Heart right ventricle (tissue), 16 donors: ENCODE data around the gene SUPT4H1. TPM values are rescaled to one million over a fixed set of nuclear protein-coding genes. Genes with fewer than 3 reads are reported as not detected.
A peak's percentile ranks its signal among the peaks of the same experiment; 100 is the strongest.

Experiments used
- ATAC-seq, 8 donors: fragments of 200-7000 bp; cut with Tn5 transposase; one replicate each; pipeline ENCODE4 v1.9.1; 2020; ENCODE audit warnings: mild to moderate bottlenecking in 8 of 8, moderate library complexity in 8 of 8, moderate number of reproducible peaks in 1 of 8
- DNase-seq, 2 donors: peaks; one replicate each; pipeline ENCODE4 v3.0.0-alpha.2; 2020
- H3K27ac ChIP-seq, 10 donors: fragments of 200-600 bp; sonication (generic) in 2 of 10; one replicate each; pipeline versions ENCODE4 v1.5.0 to v1.8.0; 2020 to 2022; ENCODE audit warnings: mild to moderate bottlenecking in 3 of 10
- H3K27me3 ChIP-seq, 7 donors: fragments of 200-600 bp; one replicate each; pipeline ENCODE4 v1.8.0; 2021 to 2022; ENCODE audit warnings: mild to moderate bottlenecking in 2 of 7
- H3K36me3 ChIP-seq, 9 donors: fragments of 200-600 bp; sonication (generic) in 1 of 9; one replicate each; pipeline versions ENCODE4 v1.5.0 to v1.8.0; 2020 to 2022; ENCODE audit warnings: mild to moderate bottlenecking in 2 of 9
- H3K4me1 ChIP-seq, 9 donors: fragments of 200-600 bp; sonication (generic) in 1 of 9; one replicate each; pipeline versions ENCODE4 v1.5.0 to v1.8.0; 2020 to 2022; ENCODE audit warnings: mild to moderate bottlenecking in 4 of 9
- H3K4me3 ChIP-seq, 10 donors: fragments of 200-600 bp; sonication (generic) in 2 of 10; one replicate each; pipeline versions ENCODE4 v1.5.0 to v1.8.0; 2020 to 2022; ENCODE audit warnings: mild to moderate bottlenecking in 7 of 10, moderate library complexity in 2 of 10
- H3K9me3 ChIP-seq, 11 donors: fragments of 200-600 bp in 10 of 11; sonication (generic) in 2 of 11; one replicate each; pipeline versions ENCODE4 v1.5.0 to v1.8.0; 2013 to 2022; ENCODE audit warnings: mild to moderate bottlenecking in 2 of 11, control low read depth in 1 of 11, moderate library complexity in 1 of 11
- WGBS, 2 donors: extraction: QIAGEN DNeasy Blood & Tissue Kit; methylation state at CpG; one replicate each; pipeline ENCODE4 v1.1.7; 2013; ENCODE audit warnings: inconsistent platforms in 1 of 2; 5-methylcytosine and 5-hydroxymethylcytosine counted together
- intact Hi-C, 10 donors: fragments of 100-400 bp; cut with DNase I; formaldehyde crosslinking; loops; one replicate each; pipeline versions ENCODE4 v1.11.1 to v1.14.2; 2022
- polyA plus RNA-seq, 2 donors: library from polyadenylated mRNA; stranded (reverse); fragments of 200-250 nt; gene quantifications; one replicate each; pipeline ENCODE4 v1.2.3, GENCODE V29; 2013
- total RNA-seq, 10 donors: library from RNA; stranded (reverse); fragmentation: NEBNext Ultra II Directional in 3 of 10; extraction: Animal tissue kit (Norgen Biotek cat#: 25700) in 3 of 10; gene quantifications; one replicate each; pipeline versions ENCODE4 v1.2.1 to v1.2.4, GENCODE V29; 2021 to 2023
- TF ChIP-seq, protein P1 (sequence below), 9 donors: fragments of 200-600 bp; sonication (generic) in 2 of 9; IDR thresholded peaks; one replicate each; pipeline versions ENCODE4 v1.5.0 to v1.8.0; 2021 to 2022; ENCODE audit warnings: antibody characterized with exemption in 9 of 9, mild to moderate bottlenecking in 5 of 9, moderate library complexity in 1 of 9
- donor health status: Arrhythmogenic right ventricular cardiomyopathy.
- donor health status: ischemic (EF 13 %, LVEDD 7.1; RV severe dilation, severe dysfunction).
- donor health status: healthy with polysubstance abuse.
- donor health status: DM: no; HTN: yes; CAD: no.
- donor health status: DM: no; HTN: no; CAD: no.
- donor health status: ischemic (EF 25% LVEDD 6.9; RV normal size, moderate dysfunction).
- donor health status: ischemic (EF 25% LVEDD 5.7; RV mildly dilated, moderate dysfunction).
- donor health status: healthy.
- donor health status: DM: yes; HTN: yes; CAD: no.
- donor health status: Ischemic cardiomyopathy.
- donor health status: ischemic (EF 35%, LVEDD 5.7; RV mildly dilated, moderate dysfunction).
- donor health status: nonischemic (EF 11% LVEDD 7.7; RV severe dilation, severe dysfunction).
- donor health status: DM: yes; HTN: yes; CAD: no.
- donor health status: PGD.
- donor health status: ischemic (EF 29% LVEDD 5.4; RV normal size, mild dysfunction).
- donor health status: nonischemic (EF 23%, LVEDD 6.1; RV moderate dilation, normal function).

SUPT4H1 gene
- total and polyA plus RNA-seq, 12 donors, result 38.0 to 95.0 (median 59.8) TPM

- intact Hi-C loops, result no loop called here
- peaks cover 0 to 15% (median 6%) of the 10 kb centered on the region in 9 donors for H3K4me1 ChIP-seq
- H3K27ac ChIP-seq, result peak overlapping the region in 7 of 10 donors; percentile 39 to 72 (median 59)
- peak overlapping the region; percentile 34 to 69 (median 60) for H3K4me3 ChIP-seq
- no peaks in the 10 kb centered on the region for H3K36me3 ChIP-seq
- H3K27me3 ChIP-seq, result peaks cover 0 to 42% (median 29%) of the 10 kb centered on the region in 7 donors
- no peaks in the 10 kb centered on the region for H3K9me3 ChIP-seq
- TF ChIP-seq, protein P1, sequence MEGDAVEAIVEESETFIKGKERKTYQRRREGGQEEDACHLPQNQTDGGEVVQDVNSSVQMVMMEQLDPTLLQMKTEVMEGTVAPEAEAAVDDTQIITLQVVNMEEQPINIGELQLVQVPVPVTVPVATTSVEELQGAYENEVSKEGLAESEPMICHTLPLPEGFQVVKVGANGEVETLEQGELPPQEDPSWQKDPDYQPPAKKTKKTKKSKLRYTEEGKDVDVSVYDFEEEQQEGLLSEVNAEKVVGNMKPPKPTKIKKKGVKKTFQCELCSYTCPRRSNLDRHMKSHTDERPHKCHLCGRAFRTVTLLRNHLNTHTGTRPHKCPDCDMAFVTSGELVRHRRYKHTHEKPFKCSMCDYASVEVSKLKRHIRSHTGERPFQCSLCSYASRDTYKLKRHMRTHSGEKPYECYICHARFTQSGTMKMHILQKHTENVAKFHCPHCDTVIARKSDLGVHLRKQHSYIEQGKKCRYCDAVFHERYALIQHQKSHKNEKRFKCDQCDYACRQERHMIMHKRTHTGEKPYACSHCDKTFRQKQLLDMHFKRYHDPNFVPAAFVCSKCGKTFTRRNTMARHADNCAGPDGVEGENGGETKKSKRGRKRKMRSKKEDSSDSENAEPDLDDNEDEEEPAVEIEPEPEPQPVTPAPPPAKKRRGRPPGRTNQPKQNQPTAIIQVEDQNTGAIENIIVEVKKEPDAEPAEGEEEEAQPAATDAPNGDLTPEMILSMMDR (IDR thresholded peaks at IDR 0.05), result no peak
- ATAC-seq (peak in 4 of 8 donors; percentile 38 to 61 (median 52)), DNase-seq (no peak)
- 57 to 58% methylated on average over 8 of the region's 8 CpGs for WGBS, 2 donors
Observed at GRCh38 chr17:58323366-58324055, 28.5 kb downstream of the SUPT4H1 start.

- intact Hi-C loops, result no loop called here
- no peak overlapping the region for H3K4me3 ChIP-seq
- no peak for DNase-seq
- 92 to 96% methylated on average over 9 of the region's 9 CpGs for WGBS, 2 donors
- H3K9me3 ChIP-seq, result no peaks in the 10 kb centered on the region
- no peak overlapping the region for H3K27ac ChIP-seq
- H3K27me3 ChIP-seq, result peaks cover 0 to 37% (median 28%) of the 10 kb centered on the region in 7 donors
- TF ChIP-seq, protein P1 (IDR thresholded peaks at IDR 0.05), result no peak
- H3K4me1 ChIP-seq, result peaks cover 0 to 15% (median 6%) of the 10 kb centered on the region in 9 donors
- no peaks in the 10 kb centered on the region for H3K36me3 ChIP-seq
- no peak for ATAC-seq
Observed at GRCh38 chr17:58322581-58323185, 29.3 kb downstream of the SUPT4H1 start.

- Histone ChIP-seq H3K27ac (no peak overlapping the region), H3K4me3 (no peak overlapping the region), H3K9me3 (no peaks in the 10 kb centered on the region), H3K4me1 (peaks cover 0 to 15% (median 6%) of the 10 kb centered on the region in 9 donors), H3K27me3 (peaks cover 0 to 29% (median 23%) of the 10 kb centered on the region in 7 donors), H3K36me3 (no peaks in the 10 kb centered on the region)
- no peak for DNase-seq
- TF ChIP-seq, protein P1 (IDR thresholded peaks at IDR 0.05), result no peak
- ATAC-seq, result no peak
- 83 to 87% methylated on average over 18 of the region's 18 CpGs for WGBS, 2 donors
- intact Hi-C loops, result no loop called here
Observed at GRCh38 chr17:58321571-58322525, 30.2 kb downstream of the SUPT4H1 start.
